NAMALWA (cell line): ENCODE measurements around the gene TIGD2.

ENCODE experiments used
- DNase-seq: peaks from one replicate; pipeline ENCODE4 v3.0.0-alpha.2; 2015; ENCODE audit warnings: low spot score

The TIGD2 gene

GRCh38 chr4:89162987-89163386, 51.7 kb downstream of the TIGD2 start:
- no peak for DNase-seq

- DNase-seq: no peak
These were observed 53.1 kb downstream of the TIGD2 start for GRCh38 chr4:89164400-89164799.
